NCI-H1092 treated with DMSO at 0.1 percent for 48 hours (cell line): Measurements from ENCODE around the gene PTOV1.

ENCODE experiments used
- DNase-seq: peaks from one replicate; lab custom pipeline; 2025; lab: John Stamatoyannopoulos, UW

PTOV1 gene

GRCh38 chr19:49817964-49818648, 32.9 kb upstream of the PTOV1 start, which contains the start of gene MED25:
TSS of gene MED25 (plus strand) at chr19:49818289. CDS start at chr19:49818342, 53 bp downstream.
- peak; percentile 78 for DNase-seq

- DNase-seq: no peak
These were observed 32.1 kb upstream of the PTOV1 start for GRCh38 chr19:49818649-49819370.

GRCh38 chr19:49819452-49820115, 31.4 kb upstream of the PTOV1 start:
- DNase-seq: peak; percentile 5

- peak; percentile 52 for DNase-seq
These were observed 30.8 kb upstream of the PTOV1 start for GRCh38 chr19:49820125-49820524.

- DNase-seq: peak; percentile 74
These were observed 27.5 kb upstream of the PTOV1 start for GRCh38 chr19:49823472-49823871.

GRCh38 chr19:49824662-49825061, 26.3 kb upstream of the PTOV1 start:
- DNase-seq: no peak

GRCh38 chr19:49827034-49827433, 23.9 kb upstream of the PTOV1 start:
- no peak for DNase-seq

- no peak for DNase-seq
These were observed 21.8 kb upstream of the PTOV1 start for GRCh38 chr19:49829200-49829599.

GRCh38 chr19:49829721-49830120, 21.2 kb upstream of the PTOV1 start:
- DNase-seq: no peak

- no peak for DNase-seq
These were observed 20.2 kb upstream of the PTOV1 start for GRCh38 chr19:49830766-49831165.

- no peak for DNase-seq
These were observed 19.4 kb upstream of the PTOV1 start for GRCh38 chr19:49831592-49831991.

GRCh38 chr19:49832556-49832955, 18.4 kb upstream of the PTOV1 start:
- DNase-seq: no peak

GRCh38 chr19:49833599-49833998, 17.4 kb upstream of the PTOV1 start:
- no peak for DNase-seq

- no peak for DNase-seq
These were observed 15.4 kb upstream of the PTOV1 start for GRCh38 chr19:49835562-49835961.

- no peak for DNase-seq
These were observed 14.6 kb upstream of the PTOV1 start for GRCh38 chr19:49836176-49837008.

- no peak for DNase-seq
These were observed 14.0 kb upstream of the PTOV1 start for GRCh38 chr19:49837009-49837310.

- no peak for DNase-seq
These were observed 13.5 kb upstream of the PTOV1 start for GRCh38 chr19:49837425-49837824.

- DNase-seq: no peak
These were observed 11.9 kb upstream of the PTOV1 start for GRCh38 chr19:49838885-49839588.

GRCh38 chr19:49839713-49840112, 11.2 kb upstream of the PTOV1 start:
- DNase-seq: no peak

GRCh38 chr19:49840321-49840720, 10.6 kb upstream of the PTOV1 start:
- DNase-seq: no peak

GRCh38 chr19:49840736-49841249, 10.2 kb upstream of the PTOV1 start:
- no peak for DNase-seq
